Activated CD4-positive, alpha-beta T cell treated with anti-CD3 and anti-CD28 coated beads, Interleukin-2, amount 50 U/mL, for 48 hours (primary cell): ENCODE results near the gene ABHD14A.
A peak's percentile ranks its signal among the peaks of the same experiment; 100 is the strongest.

ENCODE experiments used
- DNase-seq, 2 experiments: peaks; one replicate each; pipeline ENCODE4 v3.0.0-alpha.2; 2020

Gene ABHD14A

GRCh38 chr3:51997935-51998596 lies 23.2 kb downstream of the ABHD14A start:
- no peak for DNase-seq

DNA sequence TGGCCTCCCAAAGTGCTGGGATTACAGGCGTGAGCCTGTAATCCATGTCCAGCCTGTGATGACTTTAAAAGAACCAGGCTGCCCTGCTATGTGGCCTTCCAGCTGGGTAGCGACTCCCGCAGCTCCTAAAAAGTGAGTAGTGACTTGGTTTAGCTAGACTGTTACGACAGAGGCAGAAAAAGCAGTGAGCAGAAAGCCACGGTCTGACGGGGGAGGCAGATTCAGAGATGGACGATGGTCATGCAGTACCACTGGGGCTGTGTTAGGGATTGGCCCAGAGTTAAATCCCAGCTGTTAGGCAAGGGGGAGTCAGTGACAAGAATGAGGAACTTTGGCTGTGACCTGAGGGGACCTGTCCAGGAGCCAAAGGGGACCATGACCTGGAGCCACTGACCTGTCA lies 23.9 kb downstream of the ABHD14A start:
- DNase-seq, result no peak

GRCh38 chr3:51999846-52000245 lies 25.0 kb downstream of the ABHD14A start:
- no peak for DNase-seq

DNA sequence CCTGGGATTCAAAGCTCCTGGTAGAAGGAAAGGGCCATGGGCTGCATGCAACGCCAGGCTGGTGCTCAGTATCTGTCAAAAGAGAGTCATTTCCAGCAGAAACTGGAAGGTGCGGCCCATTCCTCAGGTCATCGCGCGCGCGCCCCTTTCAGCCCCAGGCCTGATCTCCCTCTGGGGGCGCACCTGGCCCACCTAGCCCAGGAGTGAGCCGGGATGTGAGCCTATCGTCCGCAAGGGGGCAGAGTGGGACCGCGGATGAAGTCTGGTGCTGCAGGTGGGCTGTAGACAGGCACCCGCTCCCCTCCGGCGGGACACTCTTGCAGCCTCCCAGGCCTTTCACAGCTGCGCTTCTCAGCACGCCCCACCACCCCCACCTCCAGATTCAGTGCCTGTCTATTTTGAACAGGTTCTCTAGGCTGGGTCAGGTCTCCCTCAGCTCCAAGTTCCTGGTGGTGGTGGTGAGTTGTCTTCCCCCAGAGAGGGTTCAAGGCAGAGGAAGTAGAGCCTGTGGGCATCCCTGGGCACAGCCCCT lies 26.6 kb downstream of the ABHD14A start:
- peak; percentile 85 to 87 for DNase-seq

GRCh38 chr3:52002748-52003147 lies 27.9 kb downstream of the ABHD14A start:
- DNase-seq, result no peak

DNA sequence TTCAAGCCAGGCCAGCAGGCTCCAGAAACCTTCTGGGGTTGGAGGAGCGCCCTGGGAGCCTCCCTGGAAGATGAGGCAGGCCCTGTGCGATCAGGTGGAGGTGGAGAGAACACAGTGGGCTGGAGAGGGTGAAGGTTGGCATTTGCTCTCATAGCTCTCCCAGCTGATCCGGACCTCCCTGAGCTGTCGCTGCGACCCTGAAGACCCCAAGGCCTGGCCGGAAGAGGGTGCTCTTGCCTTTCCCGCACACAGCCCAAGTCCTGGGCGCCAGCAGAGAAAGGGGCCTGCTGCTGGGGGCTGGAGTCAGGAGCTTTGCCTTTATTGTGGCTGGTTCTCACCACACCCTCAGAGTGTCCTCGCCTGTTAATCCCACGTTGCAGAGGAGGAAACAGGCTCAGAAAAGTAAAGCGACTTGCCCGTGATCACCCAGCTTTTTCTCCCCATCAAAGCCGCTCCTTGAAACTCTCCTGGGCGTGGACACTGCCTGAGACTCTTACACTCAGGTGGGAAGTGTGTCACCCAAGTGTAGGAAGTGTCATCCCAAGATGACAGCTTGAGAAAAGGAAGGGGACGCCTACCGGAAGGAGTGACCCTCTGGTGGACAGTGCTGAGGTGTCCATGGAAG lies 29.4 kb downstream of the ABHD14A start:
- DNase-seq, result no peak

- DNase-seq, result no peak
Measured at GRCh38 chr3:52004906-52005395, 30.1 kb downstream of the ABHD14A start.

DNA sequence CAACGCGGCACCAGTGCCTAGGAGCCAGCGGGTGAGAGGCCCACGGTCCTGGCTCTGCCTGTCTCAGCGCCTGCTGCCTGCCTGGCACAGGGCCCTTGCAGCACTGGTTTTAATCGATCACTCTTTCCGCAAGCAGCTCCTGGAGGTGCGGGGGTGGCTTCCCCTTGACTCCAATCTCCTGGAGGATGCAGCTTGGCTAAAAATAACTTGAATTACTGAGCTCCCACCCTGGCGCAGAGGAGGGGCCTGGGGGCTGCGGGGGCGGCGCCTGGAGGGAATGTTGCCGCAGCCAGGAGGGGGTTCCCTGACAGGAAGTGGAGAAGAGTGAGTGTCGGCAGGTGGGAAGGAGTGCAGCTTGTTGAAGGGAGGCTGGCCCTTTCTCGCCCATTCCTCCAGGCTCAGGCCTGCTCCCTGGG lies 30.7 kb downstream of the ABHD14A start:
- no peak for DNase-seq

- no peak for DNase-seq
Measured at GRCh38 chr3:52006017-52006819, 31.4 kb downstream of the ABHD14A start.

DNA sequence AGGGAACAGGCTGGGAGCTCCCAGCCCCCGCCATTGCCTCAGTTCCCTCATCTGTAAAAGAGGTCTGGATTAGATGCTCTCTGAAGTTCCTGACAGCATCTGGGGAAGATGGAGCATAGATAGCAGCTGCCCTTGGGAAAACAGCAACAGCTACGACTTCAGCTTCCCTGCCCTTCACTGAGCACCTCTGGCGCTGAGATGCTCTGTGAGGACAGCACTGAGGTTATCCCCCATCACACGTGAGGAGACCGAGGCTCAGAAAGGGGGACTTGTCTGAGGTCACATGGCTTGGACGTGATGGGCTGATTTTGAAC lies 31.9 kb downstream of the ABHD14A start:
- no peak for DNase-seq

DNA sequence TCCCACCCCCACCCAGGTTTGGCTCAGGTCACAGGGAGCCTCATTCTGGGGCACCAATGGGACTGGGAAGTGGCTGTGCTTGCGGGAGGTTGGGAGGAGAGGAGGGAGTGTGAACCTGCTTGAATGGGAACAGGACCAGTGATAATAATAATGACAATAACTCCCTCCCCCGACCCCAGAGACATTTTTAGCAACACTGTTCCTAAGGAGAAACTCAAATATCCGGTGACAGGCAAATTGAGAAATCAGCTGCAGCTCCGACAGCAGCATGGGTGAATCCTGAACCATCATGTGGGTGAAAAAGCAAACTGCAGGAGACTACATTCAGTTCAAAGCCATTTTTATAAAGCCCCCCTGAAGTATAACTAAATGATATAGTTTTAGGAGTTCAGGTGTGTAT lies 32.4 kb downstream of the ABHD14A start:
- DNase-seq, result no peak

GRCh38 chr3:52010431-52010830 lies 35.6 kb downstream of the ABHD14A start:
- DNase-seq, result no peak

GRCh38 chr3:52012699-52013098 lies 37.8 kb downstream of the ABHD14A start:
- no peak for DNase-seq

- DNase-seq, result no peak
Measured at GRCh38 chr3:52013802-52014598, 39.1 kb downstream of the ABHD14A start.

DNA sequence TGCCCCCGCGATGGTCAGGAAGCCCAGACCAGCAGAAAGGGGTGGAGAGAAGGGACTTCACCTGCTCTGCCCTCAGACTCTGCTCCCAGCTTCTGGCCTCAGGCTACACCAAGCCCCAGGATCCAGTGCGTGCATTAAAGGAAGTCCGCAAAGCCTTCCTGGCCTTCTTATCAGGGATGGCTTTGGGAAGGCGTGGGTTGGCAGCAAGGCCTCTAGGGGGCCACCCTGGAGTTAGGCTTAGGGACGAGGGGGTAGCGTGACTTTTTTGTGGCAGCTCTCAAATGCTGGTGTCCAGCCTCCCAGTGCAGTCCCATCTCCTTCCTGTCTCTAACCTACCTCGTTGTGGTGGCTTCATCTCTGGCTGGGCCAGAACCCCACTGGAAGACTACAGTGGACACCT lies 39.7 kb downstream of the ABHD14A start:
- DNase-seq, result no peak

DNA sequence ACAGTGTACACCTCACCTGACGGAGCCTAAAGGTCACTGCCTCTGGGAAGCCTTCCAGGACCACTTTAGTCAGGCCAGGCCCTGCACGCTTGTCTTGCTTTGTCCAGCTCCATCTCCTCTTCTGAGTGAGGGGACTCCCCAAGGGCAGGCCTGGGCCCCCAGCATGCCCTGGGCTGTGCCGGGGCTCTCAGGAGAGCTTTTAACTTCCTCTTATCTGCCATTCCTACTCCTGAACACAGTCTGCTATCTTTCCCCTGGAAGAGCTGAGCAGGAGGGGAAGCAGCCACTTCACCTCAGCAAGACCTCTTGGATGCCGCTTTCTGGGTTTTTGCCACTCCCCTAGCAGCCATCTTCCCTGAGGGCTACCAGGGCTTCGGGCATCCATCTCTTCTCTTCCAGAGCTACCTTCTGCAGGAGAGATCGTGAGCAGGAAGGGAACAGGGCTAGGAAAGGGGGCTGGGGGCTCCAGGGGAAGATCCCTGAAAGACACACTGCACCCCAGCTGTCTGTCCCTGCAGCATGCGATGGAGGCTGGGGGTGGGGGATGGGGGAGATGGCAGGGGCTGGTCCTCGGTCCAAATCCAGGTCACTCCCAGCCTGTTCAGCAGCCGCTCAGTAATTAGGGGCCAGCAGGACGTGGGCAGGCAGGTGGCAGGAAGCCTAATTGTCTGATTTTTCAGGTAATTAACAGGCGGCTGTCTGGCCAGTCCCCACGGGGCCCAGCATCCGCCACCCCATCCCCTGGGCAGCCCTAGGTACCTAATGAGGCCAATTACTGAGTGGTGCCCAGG lies 40.8 kb downstream of the ABHD14A start:
- no peak for DNase-seq

DNA sequence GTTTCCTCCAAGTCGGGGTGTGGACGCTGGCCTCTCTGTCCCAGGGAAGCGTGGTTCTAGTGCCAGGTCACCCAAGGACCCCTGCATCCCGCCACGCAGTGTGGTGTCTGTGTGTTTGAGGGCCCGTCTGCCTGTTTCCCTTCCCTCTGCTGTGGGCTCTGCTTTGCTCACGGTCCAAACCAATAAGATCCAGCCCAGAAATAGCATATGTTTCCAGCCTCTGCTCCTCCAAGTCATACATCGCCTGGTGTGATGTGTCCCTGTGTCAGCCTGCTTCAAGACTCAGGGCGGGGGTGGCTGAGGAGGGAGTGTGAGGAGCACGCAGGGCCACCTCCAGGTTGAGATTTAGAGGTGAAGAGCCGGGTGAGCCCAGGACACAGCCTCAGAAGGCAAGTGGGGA lies 42.7 kb downstream of the ABHD14A start:
- no peak for DNase-seq

GRCh38 chr3:52018319-52019000 lies 43.6 kb downstream of the ABHD14A start:
- DNase-seq, result no peak

DNA sequence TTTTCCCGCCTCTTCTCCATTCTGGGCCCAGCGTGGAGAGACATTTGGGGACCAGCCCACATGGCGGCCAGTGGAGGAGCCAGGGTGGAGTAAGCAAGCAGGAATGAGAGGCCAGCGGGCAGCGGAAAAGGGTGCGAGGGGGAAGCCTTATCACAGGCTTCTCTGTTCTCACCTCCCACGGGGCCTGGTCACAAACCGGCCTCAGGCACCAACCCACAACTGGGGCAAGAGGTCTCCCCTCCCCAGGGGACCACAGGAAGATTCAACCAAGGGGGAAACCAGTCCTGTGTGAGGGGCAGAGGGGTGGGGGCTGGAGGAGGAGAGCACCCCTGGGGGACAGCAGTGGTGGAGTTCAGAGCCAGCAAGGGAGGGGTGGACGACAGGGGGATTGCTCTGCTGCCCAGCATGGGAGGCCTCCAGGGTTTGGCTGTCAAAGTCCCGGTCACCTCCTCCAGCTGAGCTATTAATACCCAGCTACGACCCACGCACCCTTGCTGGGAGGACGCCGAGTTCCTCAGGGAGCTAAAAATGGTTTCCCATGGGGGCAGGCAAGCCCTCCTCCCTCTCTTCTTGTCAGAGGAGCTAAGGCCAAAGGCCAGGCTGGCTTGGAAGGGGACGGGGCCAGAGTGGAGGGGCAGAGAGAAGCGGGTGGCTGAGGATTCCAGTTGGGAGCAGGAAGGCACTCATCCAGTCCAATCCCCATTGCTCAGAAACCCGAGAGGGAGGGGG lies 44.7 kb downstream of the ABHD14A start:
- DNase-seq, result no peak

DNA sequence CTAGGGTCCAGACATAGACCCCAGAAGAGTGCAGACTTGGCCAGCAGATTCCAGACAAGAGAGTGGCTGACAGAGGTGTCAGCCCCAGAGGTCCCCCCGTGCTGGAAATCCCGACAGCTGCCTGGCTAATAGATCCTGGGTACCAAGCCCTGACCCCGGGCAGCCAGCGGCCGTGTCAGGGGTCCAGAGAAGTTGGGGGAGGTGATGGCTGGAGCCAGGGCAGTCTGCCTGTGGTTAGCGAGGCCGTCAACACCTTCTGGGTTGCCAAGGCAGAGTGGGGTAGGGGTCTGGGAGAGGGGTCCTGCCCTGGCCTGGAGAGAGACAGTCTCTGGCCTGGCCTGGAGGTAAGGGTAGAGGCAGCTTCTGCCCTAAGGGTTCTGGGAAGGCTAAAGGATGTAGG lies 45.9 kb downstream of the ABHD14A start:
- no peak for DNase-seq
